GM18499 (cell line): Measurements from ENCODE around the gene AGBL1.

Source experiments
- ATAC-seq: cut with Tn5 transposase; IDR thresholded peaks from one replicate; pipeline ENCODE4 v1.9.1; 2021; ENCODE audit warnings: moderate number of reproducible peaks; ENCODE audit not compliant: insufficient read depth, unreplicated experiment

AGBL1 gene

GRCh38 chr15:86558252-86558651 lies 478.6 kb downstream of the AGBL1 start:
- ATAC-seq, result no peak

- no peak for ATAC-seq
Observed at GRCh38 chr15:86558686-86559085, 479.0 kb downstream of the AGBL1 start.

- no peak for ATAC-seq
Observed at GRCh38 chr15:86568378-86568777, 488.7 kb downstream of the AGBL1 start.

- ATAC-seq, result no peak
Observed at GRCh38 chr15:86570738-86571137, 491.1 kb downstream of the AGBL1 start.

- no peak for ATAC-seq
Observed at GRCh38 chr15:86571873-86572272, 492.2 kb downstream of the AGBL1 start.

GRCh38 chr15:86572368-86572841 lies 492.7 kb downstream of the AGBL1 start:
- ATAC-seq, result no peak

GRCh38 chr15:86573476-86573875 lies 493.8 kb downstream of the AGBL1 start:
- no peak for ATAC-seq

- ATAC-seq, result no peak
Observed at GRCh38 chr15:86588413-86588812, 508.7 kb downstream of the AGBL1 start.

- ATAC-seq, result no peak
Observed at GRCh38 chr15:86590461-86590860, 510.8 kb downstream of the AGBL1 start.

GRCh38 chr15:86591158-86591557 lies 511.5 kb downstream of the AGBL1 start:
- no peak for ATAC-seq

GRCh38 chr15:86591994-86592735 lies 512.5 kb downstream of the AGBL1 start:
- no peak for ATAC-seq

GRCh38 chr15:86595741-86596140 lies 516.1 kb downstream of the AGBL1 start:
- ATAC-seq, result no peak

GRCh38 chr15:86603466-86603865 lies 523.8 kb downstream of the AGBL1 start:
- no peak for ATAC-seq

GRCh38 chr15:86608461-86609205 lies 529.0 kb downstream of the AGBL1 start:
- ATAC-seq, result no peak

GRCh38 chr15:86609275-86609674 lies 529.6 kb downstream of the AGBL1 start:
- no peak for ATAC-seq

GRCh38 chr15:86610038-86610437 lies 530.4 kb downstream of the AGBL1 start:
- no peak for ATAC-seq

GRCh38 chr15:86611417-86612040 lies 531.9 kb downstream of the AGBL1 start:
- ATAC-seq, result no peak

GRCh38 chr15:86615411-86615810 lies 535.7 kb downstream of the AGBL1 start:
- ATAC-seq, result no peak

- no peak for ATAC-seq
Observed at GRCh38 chr15:86615816-86616215, 536.1 kb downstream of the AGBL1 start.

GRCh38 chr15:86616771-86617170 lies 537.1 kb downstream of the AGBL1 start:
- ATAC-seq, result no peak

- no peak for ATAC-seq
Observed at GRCh38 chr15:86620157-86620556, 540.5 kb downstream of the AGBL1 start.
